ENCODE results near the gene SLC25A25.
"Not testable (repeated sequence)": the region's sequence is repeated elsewhere in the genome, so short reads cannot be mapped to it uniquely, and the experiment has no call there.

SLC25A25 gene

GRCh38 chr9:128128836-128129590 lies 61.0 kb downstream of the SLC25A25 start:
- DNase-seq = no peak

- not testable (repeated sequence) for DNase-seq
These were observed 62.1 kb downstream of the SLC25A25 start for GRCh38 chr9:128129976-128130590.

GRCh38 chr9:128130651-128131050 lies 62.6 kb downstream of the SLC25A25 start:
- DNase-seq = not testable (repeated sequence)

- DNase-seq = not testable (repeated sequence)
These were observed 63.3 kb downstream of the SLC25A25 start for GRCh38 chr9:128131346-128131745.

- not testable (repeated sequence) for DNase-seq
These were observed 64.1 kb downstream of the SLC25A25 start for GRCh38 chr9:128132139-128132538.

- not testable (repeated sequence) for DNase-seq
These were observed 67.5 kb downstream of the SLC25A25 start for GRCh38 chr9:128135561-128135960.

GRCh38 chr9:128136816-128137793 lies 69.1 kb downstream of the SLC25A25 start:
- DNase-seq = no peak

GRCh38 chr9:128138001-128138400 lies 70.0 kb downstream of the SLC25A25 start:
- DNase-seq = no peak

- no peak for DNase-seq
These were observed 71.6 kb downstream of the SLC25A25 start for GRCh38 chr9:128139621-128140020.

GRCh38 chr9:128141604-128142003 lies 73.6 kb downstream of the SLC25A25 start:
- no peak for DNase-seq

GRCh38 chr9:128142061-128142460 lies 74.0 kb downstream of the SLC25A25 start:
- DNase-seq = no peak

- DNase-seq = no peak
These were observed 74.6 kb downstream of the SLC25A25 start for GRCh38 chr9:128142596-128142995.

- DNase-seq = no peak
These were observed 75.7 kb downstream of the SLC25A25 start for GRCh38 chr9:128143525-128144238.

GRCh38 chr9:128144239-128145181 lies 76.5 kb downstream of the SLC25A25 start:
- DNase-seq = no peak

GRCh38 chr9:128145536-128145935 lies 77.5 kb downstream of the SLC25A25 start:
- DNase-seq = no peak

- DNase-seq = no peak
These were observed 77.9 kb downstream of the SLC25A25 start for GRCh38 chr9:128145951-128146351.

GRCh38 chr9:128146591-128147120 lies 78.6 kb downstream of the SLC25A25 start:
- DNase-seq = no peak

- DNase-seq = no peak
These were observed 80.5 kb downstream of the SLC25A25 start for GRCh38 chr9:128148509-128149000.

- no peak for DNase-seq
These were observed 81.1 kb downstream of the SLC25A25 start, which contains the start of gene LCN2 for GRCh38 chr9:128149001-128149701. TSS of gene LCN2 (plus strand) at chr9:128149453. CDS start at chr9:128149526, 73 bp downstream.

GRCh38 chr9:128149951-128150593 lies 82.0 kb downstream of the SLC25A25 start:
- DNase-seq = no peak
